HG03108 (cell line): ENCODE results near the gene PXDC1.
"Not testable (repeated sequence)": the region's sequence is repeated elsewhere in the genome, so short reads cannot be mapped to it uniquely, and the experiment has no call there.

ENCODE experiments used
- ATAC-seq: cut with Tn5 transposase; IDR thresholded peaks from one replicate; pipeline ENCODE4 v1.9.1; 2021; ENCODE audit warnings: moderate library complexity; ENCODE audit not compliant: unreplicated experiment

The PXDC1 gene

DNA sequence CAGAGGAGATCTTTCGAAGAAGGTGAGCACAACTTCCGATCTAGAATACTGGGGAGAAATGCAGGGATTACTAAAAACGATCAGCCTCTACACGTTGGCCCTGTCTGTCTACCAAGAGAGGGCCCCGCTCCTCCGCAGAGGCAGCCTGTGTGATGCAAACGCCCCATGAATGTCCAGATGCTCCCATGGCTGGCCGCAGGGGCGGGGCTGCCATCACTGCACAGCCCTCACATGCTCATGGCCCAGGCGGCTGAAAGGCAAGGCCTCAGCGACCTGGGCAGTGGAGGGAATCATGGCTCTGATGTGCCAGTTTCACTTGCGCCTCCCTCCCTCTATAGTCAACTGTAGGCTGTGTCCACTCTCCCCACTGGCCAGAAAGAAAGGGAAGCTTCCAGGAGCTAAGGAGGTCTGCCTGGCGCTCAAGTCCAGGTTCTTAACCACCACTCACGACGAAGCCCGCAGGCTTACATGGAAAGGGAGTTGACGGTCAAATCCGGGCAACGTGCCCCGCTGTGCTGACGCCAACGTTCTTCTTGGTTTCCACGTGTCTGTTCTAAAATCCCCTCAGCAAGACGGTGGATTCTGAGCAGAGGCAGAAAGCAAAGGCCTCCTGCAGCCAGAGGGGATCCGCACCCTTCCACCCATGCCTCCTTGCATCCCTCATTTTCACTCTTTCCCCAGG lies 14.2 kb downstream of the PXDC1 start:
- no peak for ATAC-seq

DNA sequence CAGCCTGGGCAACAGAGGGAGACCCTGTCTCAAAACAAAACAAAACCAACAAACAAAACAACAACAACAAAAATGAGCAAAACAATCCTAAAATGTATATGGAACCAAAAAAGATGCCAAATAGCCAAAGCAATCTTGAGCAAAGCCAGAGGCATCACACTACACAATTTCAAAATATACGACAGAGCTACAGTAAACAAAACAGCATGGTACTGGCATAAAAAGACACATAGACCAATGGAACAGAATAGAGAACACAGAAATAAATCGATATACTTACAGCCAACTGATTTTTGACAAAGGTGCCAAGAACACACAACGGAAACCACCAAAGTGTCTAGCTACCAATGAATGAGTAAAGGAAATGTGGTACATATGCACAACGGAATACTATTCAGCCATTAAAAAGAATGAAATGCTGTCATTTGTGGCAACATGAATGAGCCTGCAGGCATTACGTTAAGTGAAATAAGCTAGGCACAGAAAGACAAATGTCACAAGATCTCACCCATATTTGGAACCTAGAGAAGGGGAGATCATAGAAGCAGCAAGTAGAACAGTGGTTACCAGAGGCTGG lies 16.4 kb downstream of the PXDC1 start:
- no peak for ATAC-seq

DNA sequence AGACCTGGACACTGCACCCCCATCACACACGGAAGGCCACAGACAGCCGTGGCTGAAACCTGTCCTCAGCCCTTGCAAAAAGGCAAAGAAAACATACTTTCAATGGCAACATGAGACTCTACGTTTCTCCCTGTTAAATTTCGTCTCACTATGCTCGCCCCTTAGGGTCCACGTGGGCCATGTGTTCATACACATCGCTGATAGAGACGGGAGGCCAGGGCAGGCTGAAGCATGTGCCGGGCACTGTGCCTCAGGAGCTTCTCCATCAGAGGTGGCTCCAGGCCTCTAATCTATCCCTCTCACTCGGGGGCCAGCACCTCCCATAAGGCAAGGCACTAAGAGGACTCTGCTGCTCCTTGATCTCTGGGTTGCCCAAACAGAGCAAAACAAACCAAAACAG lies 17.5 kb downstream of the PXDC1 start:
- no peak for ATAC-seq

DNA sequence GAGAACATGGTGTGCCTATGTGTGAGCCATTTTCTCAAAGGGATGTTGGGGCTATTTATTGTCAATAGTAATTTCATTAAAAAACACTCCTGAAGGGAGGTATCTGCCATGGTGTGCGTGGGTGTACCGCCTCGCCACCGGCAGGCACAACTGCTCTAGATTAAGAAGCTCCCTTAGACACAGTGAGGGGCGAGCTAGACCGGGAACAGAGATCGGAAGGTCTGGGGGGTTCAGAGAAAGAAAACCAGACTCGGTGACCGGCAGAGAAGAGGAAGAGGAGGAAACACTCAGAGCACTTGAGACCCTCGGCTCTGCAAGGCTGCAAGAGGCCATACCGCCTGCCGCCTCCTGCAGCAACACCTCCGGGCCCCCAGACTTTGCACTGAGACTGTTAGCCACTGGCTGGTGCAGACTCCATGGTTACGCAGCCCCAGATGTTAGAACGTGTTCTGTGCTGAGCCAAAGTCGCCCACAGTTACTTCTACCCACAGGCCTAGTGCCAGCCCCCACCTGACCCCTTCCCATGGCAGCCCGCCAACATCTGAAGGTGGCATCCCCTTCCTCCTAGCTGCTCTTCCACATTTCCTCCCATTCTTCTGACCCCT lies 18.1 kb downstream of the PXDC1 start:
- no peak for ATAC-seq

DNA sequence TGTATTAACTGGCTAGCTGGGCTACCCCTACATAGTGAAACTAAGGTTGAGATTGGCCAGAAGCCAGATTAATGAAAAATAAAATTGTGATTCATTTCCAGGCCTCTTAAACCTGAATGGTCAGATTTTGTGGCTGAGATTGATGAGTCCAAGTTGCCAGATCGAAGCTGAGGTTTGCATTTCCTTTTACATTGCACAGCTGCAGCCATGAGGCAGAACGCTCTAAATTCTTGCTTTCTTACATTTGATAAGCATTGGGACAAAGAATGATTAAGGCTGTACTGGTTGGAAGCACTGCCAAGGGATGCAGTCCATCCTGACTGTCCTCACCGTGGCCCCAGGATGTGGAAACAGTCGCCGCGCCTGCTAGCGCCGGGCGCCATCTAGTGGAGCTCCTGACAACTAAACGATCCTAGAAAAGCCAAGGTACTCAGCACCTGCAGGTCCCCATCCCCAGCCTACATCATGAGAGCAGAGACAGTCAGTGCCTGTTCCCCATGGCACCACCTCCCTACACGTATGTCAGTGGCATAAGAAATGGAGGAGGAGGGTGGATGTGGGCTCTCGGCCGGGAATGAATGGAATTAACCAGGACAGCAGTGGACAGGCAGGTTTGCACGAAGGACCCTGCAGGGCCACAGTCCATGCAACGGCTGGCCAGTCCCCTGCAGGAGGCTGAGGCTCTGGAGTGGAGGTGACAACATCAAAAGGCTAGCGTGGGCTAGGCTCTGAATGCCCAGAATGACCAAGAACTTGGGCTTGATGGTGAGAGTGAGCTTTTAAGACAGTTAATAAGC lies 19.0 kb downstream of the PXDC1 start:
- no peak for ATAC-seq

DNA sequence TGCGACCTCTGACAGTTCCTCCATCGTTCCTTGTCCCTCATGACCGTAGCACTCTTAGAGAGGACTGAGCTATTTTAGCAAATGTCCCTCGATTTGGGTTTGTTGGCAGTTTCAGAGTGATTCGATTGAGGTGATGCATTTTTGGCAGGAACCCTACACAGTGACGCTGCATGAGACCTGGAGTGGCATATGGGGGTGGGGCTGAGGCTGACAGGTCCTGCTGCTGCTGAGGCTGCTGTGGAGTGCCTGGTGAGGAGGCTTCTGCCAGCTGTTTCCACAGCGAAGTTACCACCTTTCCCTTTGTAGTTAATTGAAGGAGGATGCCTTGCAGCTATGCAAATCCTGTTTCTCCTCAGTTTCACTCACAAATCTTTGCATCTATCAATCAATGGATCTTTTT lies 19.8 kb downstream of the PXDC1 start:
- ATAC-seq = no peak

DNA sequence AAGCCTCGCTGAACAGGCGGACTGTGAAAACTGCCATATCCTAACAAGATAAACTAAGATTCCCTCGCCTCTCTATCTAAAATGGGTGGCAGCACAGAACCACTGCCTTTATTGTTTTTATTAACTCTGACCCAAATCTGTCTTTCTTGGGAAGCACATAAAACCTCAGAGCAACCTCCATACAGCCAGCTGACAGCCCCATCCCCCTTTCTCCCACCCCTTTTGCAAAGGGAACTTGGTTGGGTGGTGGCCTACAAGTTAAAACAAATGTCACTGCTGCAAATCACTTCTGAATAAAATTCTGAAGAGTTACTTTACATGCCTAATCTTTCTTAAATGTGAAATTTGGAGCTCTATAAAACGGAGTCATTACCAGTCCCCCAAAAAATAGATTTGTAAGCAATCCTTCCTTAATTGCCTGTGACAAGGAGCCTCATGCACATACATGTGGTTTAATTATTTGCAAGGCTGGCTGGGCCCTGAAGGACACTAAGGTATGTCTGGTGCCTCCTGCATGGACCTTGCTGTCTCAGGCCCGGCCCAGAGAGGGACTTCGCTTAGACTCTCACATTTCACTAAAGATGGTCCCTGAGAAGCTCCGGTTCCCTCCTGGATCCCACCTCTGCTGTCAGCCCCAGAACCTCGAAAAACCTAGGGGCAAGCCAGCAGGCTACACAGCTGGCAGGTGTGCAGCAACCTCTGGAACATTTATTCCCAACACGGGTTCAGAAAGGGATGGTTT lies 21.7 kb downstream of the PXDC1 start:
- ATAC-seq = no peak

DNA sequence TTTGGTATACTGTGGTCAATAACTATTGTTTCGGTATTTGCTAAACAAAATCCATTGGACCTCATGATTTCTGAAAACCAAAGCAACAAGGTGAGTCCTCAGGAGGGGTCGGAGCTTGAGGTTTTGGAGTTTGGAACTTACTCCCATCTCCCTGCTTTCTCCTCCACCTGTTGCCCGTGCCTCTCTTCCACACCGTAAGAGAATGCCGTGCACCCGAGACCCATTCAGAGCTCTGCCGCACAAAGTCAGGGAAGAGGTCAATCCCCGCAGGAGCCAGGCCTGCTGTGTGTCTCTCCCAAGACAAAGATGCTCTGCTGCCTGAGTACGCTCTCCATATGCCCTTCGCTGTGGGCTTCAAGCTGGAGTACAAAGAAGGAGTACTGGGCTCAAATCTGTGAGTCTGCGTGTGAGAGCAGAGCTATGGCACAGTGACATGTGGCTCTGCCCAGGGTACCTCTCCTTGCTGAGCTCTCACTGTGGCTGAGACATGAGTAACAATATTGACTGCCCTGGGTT lies 23.9 kb downstream of the PXDC1 start:
- ATAC-seq = no peak

DNA sequence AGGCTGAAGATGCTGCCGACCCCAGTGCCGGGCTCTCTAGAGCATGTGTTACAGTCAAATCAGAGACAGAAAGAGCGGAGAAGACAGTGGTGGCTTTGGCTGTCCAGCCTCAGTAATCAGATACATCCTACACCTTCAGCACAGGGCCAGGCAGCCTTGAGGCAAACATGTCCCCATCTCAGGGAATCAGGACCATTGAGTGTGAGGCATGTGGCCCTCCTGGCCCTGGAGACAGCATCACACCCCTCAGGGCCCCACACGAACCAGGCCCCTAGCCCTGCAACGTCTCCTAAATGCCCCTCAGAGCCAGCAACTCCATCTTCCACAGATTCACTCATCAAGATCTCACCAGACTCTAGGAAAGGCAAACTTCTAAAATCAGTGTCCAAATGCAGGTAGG lies 24.5 kb downstream of the PXDC1 start:
- no peak for ATAC-seq

DNA sequence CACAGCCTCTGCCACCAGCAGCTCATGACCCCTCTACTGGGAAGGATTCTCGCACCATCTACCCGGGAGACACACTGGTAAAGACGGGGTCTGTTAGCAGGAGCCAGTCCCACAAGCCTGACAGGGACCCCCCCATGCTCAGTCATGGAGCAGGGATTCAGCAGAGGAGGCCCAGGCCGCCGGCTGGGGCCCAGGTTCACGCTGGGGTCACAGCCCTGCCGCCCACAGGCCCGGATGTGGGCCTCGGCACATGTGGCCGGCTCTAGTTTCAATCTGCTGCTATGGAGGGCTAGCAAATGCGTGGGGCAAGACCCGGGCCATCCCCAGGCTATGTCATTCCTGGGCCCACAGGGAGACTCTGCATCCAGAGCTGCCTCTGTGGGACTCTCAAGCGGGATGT lies 25.1 kb downstream of the PXDC1 start:
- no peak for ATAC-seq

DNA sequence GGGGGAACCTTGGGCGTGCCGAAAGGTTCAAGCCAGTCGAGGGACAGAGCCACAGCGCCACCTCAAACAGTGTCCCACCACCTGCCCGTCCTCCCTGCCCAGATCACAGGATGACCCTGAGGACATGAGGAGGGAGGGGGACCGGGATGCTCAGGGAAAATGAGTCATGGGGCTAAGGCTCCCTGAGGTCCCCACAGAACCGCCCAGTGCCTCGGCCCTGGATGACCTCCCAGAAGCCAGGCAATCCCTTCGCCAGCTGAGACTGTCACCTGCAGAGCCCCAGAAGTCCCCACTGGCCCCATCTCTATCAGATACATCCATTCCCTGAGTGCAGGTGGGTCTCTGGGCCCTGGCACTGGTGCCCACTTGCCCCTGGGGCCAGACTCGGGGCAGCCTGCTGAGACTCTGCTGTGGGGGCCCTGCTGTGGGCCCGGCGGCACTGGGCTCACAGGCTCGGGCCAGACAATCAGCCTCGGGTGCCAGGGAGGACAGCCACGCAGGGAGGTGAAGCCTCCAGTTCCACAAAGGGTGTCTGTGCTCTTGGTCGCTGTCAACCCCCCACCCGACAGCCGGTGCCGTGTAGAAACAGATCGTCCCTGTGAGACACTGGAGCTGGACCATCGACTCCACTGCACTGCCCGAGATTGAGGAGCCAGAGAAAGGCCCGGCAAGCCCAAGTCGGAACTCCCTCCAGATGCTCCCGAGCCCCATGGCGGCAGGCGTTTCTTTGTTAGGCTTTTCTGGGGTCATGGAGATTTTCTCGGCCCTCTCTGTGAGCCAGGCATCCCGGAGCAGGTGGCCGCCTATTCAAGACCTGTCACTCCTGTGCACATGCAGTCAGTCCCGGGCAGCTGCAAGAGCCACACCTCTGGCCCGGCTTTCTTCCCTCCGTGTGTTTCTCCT lies 26.1 kb downstream of the PXDC1 start:
- no peak for ATAC-seq

DNA sequence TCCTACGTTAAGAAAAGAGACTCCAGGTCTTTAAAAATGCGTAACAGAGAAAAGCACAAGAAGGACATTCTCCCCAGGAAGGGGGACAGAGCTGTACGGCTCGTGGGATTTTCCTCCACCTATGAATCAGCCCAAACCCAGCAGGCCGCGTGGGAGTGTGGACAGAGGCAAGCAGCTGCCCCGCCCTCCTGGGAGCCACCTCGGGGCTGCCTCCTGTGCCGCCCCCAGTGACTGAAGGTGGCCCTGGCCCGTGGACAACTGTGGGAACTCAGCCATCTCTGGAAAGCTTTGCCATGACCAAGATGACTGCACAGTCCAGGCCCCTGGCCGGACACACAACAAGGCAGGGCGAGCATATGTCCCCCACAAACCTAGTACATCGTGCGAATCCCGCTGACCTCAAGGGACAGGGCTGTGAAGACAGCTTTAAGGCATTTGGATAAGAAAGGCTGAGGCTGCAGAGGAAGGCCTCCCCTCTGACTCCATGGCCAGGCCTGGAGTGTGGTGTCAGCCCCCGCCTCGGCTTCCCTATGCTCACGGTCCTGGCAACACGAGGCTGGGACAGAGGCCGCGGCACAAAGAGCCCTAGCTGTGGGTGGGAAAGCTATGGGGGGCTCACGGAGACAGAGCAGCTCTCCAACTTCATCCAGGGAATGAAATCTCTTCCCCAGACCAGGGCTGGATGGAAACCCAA lies 26.9 kb downstream of the PXDC1 start:
- ATAC-seq = no peak

DNA sequence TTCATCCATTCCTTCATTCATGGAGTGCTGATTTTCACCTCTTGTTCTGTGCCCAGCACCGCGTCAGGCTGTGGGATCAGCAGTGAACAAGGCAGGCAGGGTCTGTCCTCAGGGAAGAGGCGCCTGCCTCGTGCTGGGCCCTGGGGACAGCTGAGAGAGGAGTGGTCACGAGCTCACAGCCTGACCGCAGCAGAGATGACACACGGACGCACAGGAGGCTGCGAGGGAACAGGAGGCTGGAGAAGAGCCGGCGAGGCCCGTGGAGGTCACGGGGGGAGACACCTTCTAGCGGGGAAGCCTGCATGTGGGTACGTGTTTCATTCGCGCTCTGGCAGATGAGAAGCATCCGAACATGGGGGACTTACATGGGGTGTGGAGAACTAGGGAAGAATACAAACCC lies 27.5 kb downstream of the PXDC1 start:
- no peak for ATAC-seq

DNA sequence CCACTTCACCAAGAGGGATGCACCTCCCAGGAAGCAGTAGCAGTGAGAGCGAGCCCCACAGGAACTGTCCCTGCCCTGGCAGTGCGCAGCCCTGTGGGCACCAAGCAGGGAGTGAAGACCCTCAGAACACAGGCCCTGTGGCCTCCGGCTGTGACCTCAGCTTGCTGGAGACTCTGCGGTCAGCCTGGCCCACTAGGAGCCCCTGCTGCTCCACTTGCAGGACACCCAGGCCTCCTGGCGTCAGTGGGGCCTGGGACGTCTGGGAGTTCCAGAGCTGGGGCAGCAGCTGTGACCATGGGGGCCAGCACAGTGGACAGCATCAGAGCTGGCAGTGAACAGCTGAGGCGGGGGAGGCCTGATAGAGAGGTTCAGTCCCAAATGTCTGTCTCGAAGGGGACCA lies 28.3 kb downstream of the PXDC1 start:
- ATAC-seq = no peak

DNA sequence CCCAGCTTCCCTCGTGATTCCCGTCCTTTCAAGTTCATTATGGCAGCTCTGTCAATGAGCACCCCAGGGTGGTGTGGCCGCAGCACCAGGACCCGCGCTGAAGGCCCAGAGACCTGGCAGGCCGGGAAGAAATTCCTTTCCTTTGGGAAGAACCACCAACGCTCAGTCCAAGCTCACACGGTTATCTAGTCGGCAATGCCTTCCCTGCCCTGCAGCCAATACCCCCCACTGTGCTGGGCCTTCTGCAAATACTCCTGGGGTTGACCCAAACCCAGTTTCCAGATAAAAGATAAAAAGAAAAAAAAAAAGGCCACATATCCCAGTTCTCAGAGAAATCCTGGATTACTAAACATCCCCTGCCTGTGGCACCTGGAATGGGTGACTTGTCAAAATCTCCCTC lies 28.7 kb downstream of the PXDC1 start:
- ATAC-seq = no peak

DNA sequence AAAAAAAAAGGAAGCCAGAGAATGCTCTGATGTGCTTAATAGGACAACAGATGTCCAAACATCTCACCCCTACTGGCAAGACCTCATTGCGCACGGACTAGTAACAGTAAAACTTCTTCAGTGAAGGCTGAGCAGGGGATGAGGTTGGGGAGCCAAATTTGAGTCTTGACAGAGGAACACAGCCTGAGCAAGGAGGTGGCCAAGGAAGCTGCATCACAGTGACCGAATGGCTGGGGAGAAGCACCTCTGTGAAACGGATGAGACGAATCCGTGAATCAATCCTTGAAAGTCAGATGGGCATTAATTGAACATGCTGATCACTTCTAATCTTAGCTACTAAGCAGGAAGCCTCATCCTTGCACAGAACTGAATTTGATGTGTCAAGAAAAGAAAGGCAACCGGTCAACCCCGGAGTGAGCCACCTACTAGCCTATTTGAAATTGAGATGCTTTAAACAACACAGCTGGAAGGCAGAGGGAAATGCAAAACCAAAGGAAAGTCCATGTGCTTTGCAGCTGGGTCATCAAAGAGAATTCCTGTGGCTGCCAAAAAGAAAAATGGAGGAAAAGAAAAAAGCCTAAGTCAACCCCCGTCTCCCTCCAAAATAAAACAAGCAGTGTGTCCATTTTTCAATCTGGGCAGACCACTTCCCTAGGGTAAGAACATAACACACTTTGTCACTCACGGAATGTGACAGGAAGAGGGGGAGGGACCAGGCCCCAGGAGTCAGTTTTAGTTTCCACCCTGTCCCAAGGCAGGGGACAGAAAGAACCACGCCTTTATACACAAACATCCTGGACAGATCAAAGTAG lies 29.5 kb downstream of the PXDC1 start:
- ATAC-seq = no peak

DNA sequence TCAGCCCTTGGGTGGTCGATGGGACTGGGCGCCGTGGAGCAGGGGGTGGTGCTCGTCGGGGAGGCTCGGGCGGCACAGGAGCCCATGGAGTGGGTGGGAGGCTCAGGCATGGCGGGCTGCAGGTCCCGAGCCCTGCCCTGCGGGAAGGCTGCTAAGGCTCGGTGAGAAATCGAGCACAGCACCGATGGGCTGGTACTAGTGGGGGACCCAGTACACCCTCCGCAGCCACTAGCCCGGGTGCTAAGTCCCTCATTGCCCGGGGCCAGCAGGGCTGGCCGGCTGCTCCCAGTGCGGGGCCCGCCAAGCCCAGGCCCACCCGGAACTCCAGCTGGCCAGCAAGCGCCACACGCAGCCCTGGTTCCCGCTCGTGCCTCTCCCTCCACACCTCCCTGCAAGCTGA lies 30.7 kb downstream of the PXDC1 start:
- ATAC-seq = not testable (repeated sequence)

DNA sequence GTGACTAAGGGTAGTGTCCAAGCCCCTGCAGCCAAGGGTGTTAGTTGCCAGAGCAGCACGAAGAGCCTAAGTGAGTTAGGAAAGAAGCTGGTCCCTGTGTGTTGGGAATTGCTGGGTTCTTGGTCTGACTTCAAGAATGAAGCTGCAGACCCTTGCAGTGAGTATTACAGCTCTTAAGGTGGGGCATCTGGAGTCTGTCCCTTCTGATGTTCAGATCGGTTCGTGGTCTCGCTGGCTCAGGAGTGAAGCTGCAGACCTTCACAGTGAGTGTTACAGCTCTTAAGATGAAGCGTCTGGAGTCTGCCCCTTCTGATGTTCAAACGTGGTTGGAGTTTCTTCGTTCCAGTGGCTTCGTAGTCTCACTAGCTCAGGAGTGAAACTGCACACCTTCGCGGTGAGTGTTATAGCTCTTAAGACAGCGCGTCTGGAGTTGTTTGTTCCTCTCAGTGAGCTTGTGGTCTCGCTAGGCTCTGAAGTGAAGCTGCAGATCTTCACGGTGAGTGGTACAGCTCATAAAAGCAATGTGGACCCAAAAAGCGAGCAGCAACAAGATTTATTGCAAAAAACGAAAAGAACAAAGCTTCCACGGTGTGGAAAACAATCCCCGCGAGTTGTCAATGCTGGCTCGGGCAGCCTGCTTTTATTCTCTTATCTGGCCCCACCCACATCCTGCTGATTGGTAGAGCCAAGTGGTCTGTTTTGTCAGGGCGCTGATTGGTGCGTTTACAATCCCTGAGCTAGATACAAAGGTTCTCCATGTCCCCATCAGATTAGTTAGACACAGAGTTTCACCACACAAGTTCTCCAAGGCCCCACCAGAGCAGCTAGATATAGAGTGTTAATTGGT lies 31.8 kb downstream of the PXDC1 start:
- no peak for ATAC-seq
